Endothelial cell of umbilical vein (primary cell): ENCODE data around the gene RAB43. TPM values are rescaled to one million over a fixed set of nuclear protein-coding genes. Genes with fewer than 3 reads are reported as not detected.

Source experiments
- BruUV-seq: library from RNA; stranded (reverse); fragments of 400-500 nt; replicated peaks from 2 replicates; lab custom pipeline; 2021; lab: Mats Ljungman, UMichigan
- CTCF ChIA-PET: fragments of 300-600, 350-600 bp; sonication (Branson Sonifier 250); formaldehyde crosslinking; loops from one replicate; lab custom pipeline; 2021; ENCODE audit warnings: antibody characterized with exemption, inconsistent platforms; lab: Charles Lee
- POLR2A ChIA-PET: fragments of 300-600, 350-600 bp; sonication (Branson Sonifier 250); formaldehyde crosslinking; loops from one replicate; lab custom pipeline; 2021; ENCODE audit warnings: antibody characterized with exemption, inconsistent platforms; lab: Charles Lee
- DNase-seq: peaks from one replicate; pipeline ENCODE4 v3.0.0-alpha.2; 2011; ENCODE audit warnings: low read depth, low spot score
- FAIRE-seq: peaks from 2 replicates; lab custom pipeline; 2011; peaks lifted over from hg19 to GRCh38; lab: Jason Lieb, UNC
- H2AFZ ChIP-seq: 2 replicates; pipeline ENCODE4 v1.6.0; 2012; ENCODE audit warnings: low read depth, low read length, control low read depth, inconsistent platforms
- H3K27ac ChIP-seq: 2 replicates; pipeline ENCODE4 v1.5.1; 2011; ENCODE audit warnings: low read depth, mild to moderate bottlenecking, control low read depth, low read length, moderate library complexity; ENCODE audit not compliant: insufficient read depth
- H3K27me3 ChIP-seq, 2 experiments: 2 replicates each; pipeline versions ENCODE4 v1.6.0 to v1.6.1; 2011; ENCODE audit warnings: low read length in 2 of 2, mixed read lengths in 1 of 2; ENCODE audit not compliant: control insufficient read depth in 2 of 2, insufficient read depth in 2 of 2
- H3K36me3 ChIP-seq, 2 experiments: 2 replicates in 1 of 2; 3 replicates in 1 of 2; pipeline ENCODE4 v1.5.1; 2011; ENCODE audit warnings: low read length in 2 of 2, mild to moderate bottlenecking in 1 of 2, moderate library complexity in 1 of 2; ENCODE audit not compliant: control insufficient read depth in 2 of 2, insufficient read depth in 2 of 2; ENCODE audit errors: extremely low read depth in 1 of 2
- H3K4me1 ChIP-seq: 3 replicates; pipeline ENCODE4 v1.5.1; 2011; ENCODE audit warnings: mild to moderate bottlenecking, low read length; ENCODE audit not compliant: control insufficient read depth, insufficient read depth; ENCODE audit errors: extremely low read depth
- H3K4me2 ChIP-seq: 2 replicates; pipeline ENCODE4 v1.6.1; 2011; ENCODE audit warnings: low read length, control low read depth, mixed read lengths; ENCODE audit not compliant: insufficient read depth
- H3K4me3 ChIP-seq, 3 experiments: fragments of 200-600 bp in 1 of 3; sonication (generic), shearing (Covaris generic) in 1 of 3; replicated peaks in 1 of 3; 2 replicates each; pipeline ENCODE4 v1.5.1; 2011 to 2016; ENCODE audit warnings: control low read depth in 3 of 3, low read length in 3 of 3, mild to moderate bottlenecking in 2 of 3, inconsistent platforms in 1 of 3, low read depth in 1 of 3, moderate library complexity in 1 of 3; ENCODE audit not compliant: insufficient read depth in 1 of 3
- H3K79me2 ChIP-seq: 2 replicates; pipeline ENCODE4 v1.6.0; 2012; ENCODE audit warnings: low read length, inconsistent platforms; ENCODE audit not compliant: control insufficient read depth, insufficient read depth
- H3K9ac ChIP-seq: replicated peaks from 2 replicates; pipeline ENCODE3; 2011; ENCODE audit warnings: low read length, control low read depth; ENCODE audit not compliant: insufficient read depth; ENCODE audit errors: extremely low read depth
- H3K9me1 ChIP-seq: replicated peaks from 3 replicates; pipeline ENCODE4 v1.6.0; 2011; ENCODE audit warnings: mild to moderate bottlenecking, low read length; ENCODE audit not compliant: control insufficient read depth, insufficient read depth; ENCODE audit errors: extremely low read depth
- H3K9me3 ChIP-seq: replicated peaks from 2 replicates; pipeline ENCODE4 v1.5.1; 2012; ENCODE audit warnings: low read length, inconsistent platforms; ENCODE audit not compliant: control insufficient read depth, insufficient read depth
- H4K20me1 ChIP-seq: replicated peaks from 2 replicates; pipeline ENCODE3; 2011; ENCODE audit warnings: mild to moderate bottlenecking, low read length; ENCODE audit not compliant: control insufficient read depth, insufficient read depth; ENCODE audit errors: extremely low read depth
- CTCF ChIP-seq, 2 donors: IDR thresholded peaks; 1 replicate in 1 of 2; 2 replicates in 1 of 2; pipeline ENCODE4 v1.5.1; 2011; ENCODE audit warnings: low read length in 2 of 2, mild to moderate bottlenecking in 2 of 2, moderate library complexity in 2 of 2, control low read depth in 1 of 2, inconsistent platforms in 1 of 2, low read depth in 1 of 2; ENCODE audit not compliant: insufficient read depth in 1 of 2; ENCODE audit errors: extremely low read depth in 1 of 2
- EZH2 ChIP-seq: IDR thresholded peaks from 2 replicates; pipeline ENCODE4 v1.6.1; 2012; ENCODE audit warnings: borderline replicate concordance, low read depth, mild to moderate bottlenecking, moderate library complexity, low read length, inconsistent platforms; ENCODE audit not compliant: severe bottlenecking
- FOS ChIP-seq: IDR thresholded peaks from 2 replicates; pipeline ENCODE4 v1.6.1; 2011; ENCODE audit warnings: mild to moderate bottlenecking, low read length, moderate library complexity, borderline replicate concordance; ENCODE audit not compliant: insufficient read depth
- GATA2 ChIP-seq: IDR thresholded peaks from 2 replicates; pipeline ENCODE4 v1.7.0; 2011; ENCODE audit warnings: low read depth, mild to moderate bottlenecking, moderate library complexity, mixed read lengths, low read length; ENCODE audit not compliant: insufficient read length, insufficient read depth
- JUN ChIP-seq: IDR thresholded peaks from 2 replicates; pipeline ENCODE4 v1.6.1; 2011; ENCODE audit warnings: borderline replicate concordance, low read depth; ENCODE audit not compliant: insufficient read length, insufficient read depth
- MAX ChIP-seq: IDR thresholded peaks from 2 replicates; pipeline ENCODE4 v1.6.1; 2011; ENCODE audit not compliant: insufficient read depth, insufficient read length
- MYC ChIP-seq: IDR thresholded peaks from one replicate; pipeline ENCODE4 v1.6.1; 2011; ENCODE audit warnings: mild to moderate bottlenecking, low read depth, low read length
- POLR2A ChIP-seq: IDR thresholded peaks from 2 replicates; pipeline ENCODE4 v1.6.1; 2012; ENCODE audit warnings: low read depth, mild to moderate bottlenecking, control low read depth, low read length
- POLR2AphosphoS5 ChIP-seq: IDR thresholded peaks from 2 replicates; pipeline ENCODE4 v1.6.1; 2012; ENCODE audit warnings: low read depth, mild to moderate bottlenecking, control low read depth, low read length, moderate library complexity; ENCODE audit not compliant: insufficient read depth
- dilution Hi-C: fragments of 300-500 bp; cut with MboI; formaldehyde crosslinking; loops from one replicate; pipeline ENCODE4 v1.15.0; 2019; ENCODE audit warnings: low sequenced_read_pairs; ENCODE audit not compliant: extremely low pct_ligation_motif_present
- intact Hi-C: fragments of 100-400 bp; cut with micrococcal nuclease; formaldehyde crosslinking; loops from one replicate; pipeline ENCODE4 v1.10.0; 2022
- polyA plus RNA-seq, 4 experiments: library from polyadenylated mRNA; depleted of rRNA in 3 of 4; stranded (reverse) in 3 of 4; unstranded in 1 of 4; fragments of >200 nt; gene quantifications; 2 replicates each; pipeline versions ENCODE4 v1.2.1 to v1.2.3, GENCODE V29; 2011 to 2012; ENCODE audit warnings: missing spikeins in 1 of 4
- total RNA-seq: library from RNA; stranded (reverse); gene quantifications from 2 replicates; pipeline ENCODE4 v1.2.3, GENCODE V29; 2021

The RAB43 gene
- total and polyA plus RNA-seq, 2 donors (not counting 3 experiments of a cell fraction or from before 2014, with no cell fraction given), result 18.5 to 31.5 TPM

- Histone ChIP-seq H3K9me1 (no peaks in the 10 kb centered on the region), H3K36me3 (peaks cover 0 to 7% of the 10 kb centered on the region in 2 experiments), H3K4me1 (peaks cover 27% of the 10 kb centered on the region), H3K27me3 (no peaks in the 10 kb centered on the region), H3K9ac (no peak overlapping the region), H3K4me3 (no peak overlapping the region), H3K79me2 (peaks cover 29% of the 10 kb centered on the region), H3K27ac (no peak overlapping the region), H3K9me3 (no peaks in the 10 kb centered on the region), H2AFZ (no peak overlapping the region), H3K4me2 (peak overlapping the region; percentile 98), H4K20me1 (no peaks in the 10 kb centered on the region)
- no peak for TF ChIP-seq JUN
- TF ChIP-seq GATA2, result no peak
- no peak for TF ChIP-seq MYC
- TF ChIP-seq CTCF (IDR thresholded peaks at IDR 0.05; ENCODE audit: extremely low read depth in 1 of 2, insufficient read depth in 1 of 2, low read depth in 1 of 2, low read length in 2 of 2), result no peak
- no peak for TF ChIP-seq POLR2A
- no peak for TF ChIP-seq POLR2AphosphoS5
- TF ChIP-seq MAX, result no peak
- no peak for TF ChIP-seq FOS
- no peak for TF ChIP-seq EZH2
- ChIA-PET CTCF (interaction anchor here (2.0 to 4.5 kb wide), 3 partner anchors 66 to 148 kb away, joined by 7 to 79 read pairs (median 31); no protein-coding TSS in a partner anchor), POLR2A (no interaction called here)
- FAIRE-seq (peak; percentile 47), DNase-seq (peak; percentile 27)
- no TSS peak for BruUV-seq
- dilution Hi-C loops (loop anchor here (25.0 kb wide), 1 partner anchor 206 kb away; no protein-coding TSS in a partner anchor), intact Hi-C loops (no loop called here)
These were observed 2.9 kb downstream of the RAB43 start for GRCh38 chr3:129118745-129119144.
